ENCODE data around the gene USB1.

The USB1 gene

GRCh38 chr16:58057121-58057520 lies 55.9 kb downstream of the USB1 start:
- TF ChIP-seq CTCF (conservative IDR thresholded peaks at IDR 0.05; ENCODE audit: low read depth, low read length) = no peak
- no peak overlapping the region for H3K4me3 ChIP-seq (ENCODE audit: low read depth, low read length)
- no peak for DNase-seq (ENCODE audit: low read depth)

- DNase-seq (ENCODE audit: low read depth) = no peak
- H3K4me3 ChIP-seq (ENCODE audit: low read depth, low read length) = no peak overlapping the region
- no peak for TF ChIP-seq CTCF (conservative IDR thresholded peaks at IDR 0.05; ENCODE audit: low read depth, low read length)
These were observed 56.6 kb downstream of the USB1 start for GRCh38 chr16:58057784-58058183.

DNA sequence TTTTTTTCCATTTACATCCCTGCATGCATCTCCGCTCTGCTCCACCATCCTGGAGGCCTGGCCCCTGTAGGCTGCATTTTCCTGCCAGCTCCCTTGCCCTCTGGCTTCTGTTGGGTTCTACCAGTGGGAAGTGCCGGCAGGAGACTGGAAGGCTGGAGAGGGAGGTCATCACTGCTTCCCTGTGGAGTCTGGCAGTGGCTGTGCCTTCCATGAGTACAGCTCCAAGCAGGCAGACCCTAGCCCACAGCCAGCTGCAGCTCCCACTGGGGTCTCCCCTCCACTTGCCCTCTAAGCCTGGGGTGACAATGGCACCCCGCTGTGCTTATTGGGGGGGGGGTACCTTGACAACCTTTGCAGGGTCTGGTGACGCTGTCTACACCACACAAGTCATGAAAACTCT lies 61.6 kb downstream of the USB1 start:
- no peak for DNase-seq (ENCODE audit: low read depth)
- TF ChIP-seq CTCF (conservative IDR thresholded peaks at IDR 0.05; ENCODE audit: low read depth, low read length) = no peak
- no peak overlapping the region for H3K4me3 ChIP-seq (ENCODE audit: low read depth, low read length)

GRCh38 chr16:58063377-58064076 lies 62.3 kb downstream of the USB1 start:
- no peak for TF ChIP-seq CTCF (conservative IDR thresholded peaks at IDR 0.05; ENCODE audit: low read depth, low read length)
- DNase-seq (ENCODE audit: low read depth) = no peak
- no peak overlapping the region for H3K4me3 ChIP-seq (ENCODE audit: low read depth, low read length)

- no peak for DNase-seq (ENCODE audit: low read depth)
- no peak for TF ChIP-seq CTCF (conservative IDR thresholded peaks at IDR 0.05; ENCODE audit: low read depth, low read length)
- H3K4me3 ChIP-seq (ENCODE audit: low read depth, low read length) = no peak overlapping the region
These were observed 69.4 kb downstream of the USB1 start for GRCh38 chr16:58070585-58070984.

All from choroid plexus epithelial cell (primary cell).